PC-9 (cell line): ENCODE measurements around the gene DNASE2. TPM values are rescaled to one million over a fixed set of nuclear protein-coding genes. Genes with fewer than 3 reads are reported as not detected.
A peak's percentile ranks its signal among the peaks of the same experiment; 100 is the strongest.

Experiments used
- BruUV-seq: library from RNA; stranded (reverse); fragments of 400-500 nt; replicated peaks from 2 replicates; lab custom pipeline; 2021; lab: Mats Ljungman, UMichigan
- CTCF ChIA-PET: fragments of 300-600 bp; sonication (Branson Sonifier 250); formaldehyde crosslinking; loops from one replicate; lab custom pipeline; 2022; ENCODE audit warnings: antibody characterized with exemption; lab: Charles Lee
- POLR2A ChIA-PET: fragments of 300-600 bp; sonication (Branson Sonifier 250); formaldehyde crosslinking; loops from one replicate; lab custom pipeline; 2022; ENCODE audit warnings: antibody characterized with exemption; ENCODE audit not compliant: unreplicated experiment; lab: Charles Lee
- DNase-seq, 2 experiments: peaks; one replicate each; pipeline versions ENCODE4 v3.0.0 to v3.0.0-alpha.2; 2015 to 2022; ENCODE audit warnings: mixed read lengths in 1 of 2
- H2AFZ ChIP-seq: fragments of 200-600 bp; sonication (generic); 2 replicates; pipeline ENCODE4 v1.8.1; 2017; ENCODE audit warnings: antibody characterized with exemption
- H3F3A ChIP-seq: fragments of 200-600 bp; sonication (generic); 2 replicates; pipeline ENCODE4 v1.8.1; 2017; ENCODE audit warnings: antibody characterized with exemption, mild to moderate bottlenecking, low read depth; ENCODE audit not compliant: insufficient read depth
- H3K27ac ChIP-seq: fragments of 200-600 bp; sonication (generic); 2 replicates; pipeline ENCODE4 v1.6.1; 2016; ENCODE audit warnings: mixed run types
- H3K27me3 ChIP-seq: fragments of 200-600 bp; sonication (generic); 2 replicates; pipeline ENCODE4 v1.6.1; 2016; ENCODE audit warnings: low read depth, mixed run types; ENCODE audit not compliant: insufficient read depth
- H3K36me3 ChIP-seq: fragments of 200-600 bp; sonication (generic); 2 replicates; pipeline ENCODE4 v1.6.1; 2016; ENCODE audit warnings: low read depth, mixed run types
- H3K4me1 ChIP-seq: fragments of 200-600 bp; sonication (generic); replicated peaks from 2 replicates; pipeline ENCODE4 v1.6.1; 2016; ENCODE audit warnings: mixed run types; ENCODE audit not compliant: insufficient read depth
- H3K4me2 ChIP-seq: fragments of 200-600 bp; sonication (generic); 2 replicates; pipeline ENCODE4 v1.6.1; 2017; ENCODE audit warnings: mixed run types
- H3K4me3 ChIP-seq: fragments of 200-600 bp; sonication (generic); 2 replicates; pipeline ENCODE4 v1.6.1; 2016; ENCODE audit warnings: mixed run types
- H3K79me2 ChIP-seq: fragments of 200-600 bp; sonication (generic); 2 replicates; pipeline ENCODE4 v1.6.1; 2017; ENCODE audit warnings: low read depth, mixed run types
- H3K9me2 ChIP-seq: fragments of 200-600 bp; sonication (generic); 2 replicates; pipeline ENCODE4 v1.8.1; 2017; ENCODE audit warnings: mild to moderate bottlenecking; ENCODE audit not compliant: insufficient read depth
- H3K9me3 ChIP-seq: fragments of 200-600 bp; sonication (generic); 2 replicates; pipeline ENCODE4 v1.8.1; 2016; ENCODE audit warnings: low read depth; ENCODE audit not compliant: insufficient read depth
- H4K20me1 ChIP-seq: fragments of 200-600 bp; sonication (generic); 2 replicates; pipeline ENCODE4 v1.8.1; 2017; ENCODE audit not compliant: insufficient read depth
- CTCF ChIP-seq: fragments of 200-600 bp; sonication (generic); conservative IDR thresholded peaks from 2 replicates; pipeline ENCODE4 v1.6.1; 2017; ENCODE audit warnings: mixed run types, antibody characterized with exemption, mild to moderate bottlenecking, moderate library complexity
- EZH2 ChIP-seq: fragments of 200-600 bp; sonication (generic); IDR thresholded peaks from 2 replicates; pipeline ENCODE4 v1.8.0; 2017; ENCODE audit warnings: antibody characterized with exemption, low read depth
- intact Hi-C: fragments of 100-400 bp; cut with micrococcal nuclease; formaldehyde crosslinking; loops from one replicate; pipeline ENCODE4 v1.10.0; 2022; ENCODE audit not compliant: unreplicated experiment
- total RNA-seq: library from RNA; stranded (reverse); gene quantifications from 2 replicates; pipeline ENCODE4 v1.2.3, GENCODE V29; 2021

DNASE2 gene
- total RNA-seq, 1 experiment from 2014 or later: 68.4 TPM

DNA sequence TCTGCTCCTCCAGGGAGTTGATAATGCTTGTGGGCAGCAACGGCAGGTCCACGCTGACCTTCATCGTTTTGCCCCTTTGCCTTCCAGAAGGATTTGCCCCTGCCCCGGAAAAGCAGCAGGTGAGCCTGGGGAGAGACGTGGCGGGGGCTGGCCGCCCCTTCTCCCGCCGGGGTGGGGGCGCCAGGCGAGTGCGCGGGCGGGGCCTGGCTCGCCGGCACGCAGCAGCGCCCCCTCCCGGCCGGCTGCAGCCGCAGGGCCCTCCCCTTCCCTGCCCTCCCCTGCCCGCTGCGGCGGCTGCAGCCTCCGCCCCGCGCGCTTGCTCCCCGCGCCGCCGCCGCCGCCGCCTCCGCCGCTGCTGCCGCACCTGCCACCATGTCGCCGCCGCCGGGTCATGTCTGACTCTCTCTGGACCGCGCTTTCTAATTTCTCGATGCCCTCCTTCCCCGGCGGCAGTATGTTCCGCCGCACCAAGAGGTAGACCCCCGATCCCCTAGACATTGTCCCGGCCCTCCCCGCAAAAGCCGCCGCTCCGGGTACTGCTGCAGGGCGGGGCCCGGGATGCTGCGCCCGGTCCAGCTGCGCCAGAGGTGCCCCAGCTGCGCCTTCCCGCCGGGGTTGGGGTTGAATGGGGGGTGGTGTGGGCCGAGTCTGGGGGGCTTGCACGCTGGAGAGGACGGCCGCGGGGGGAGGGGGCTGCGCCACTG, 42.9 kb downstream of the DNASE2 start, which contains the start of gene MAST1:
MAST1 (plus strand) TSS at position 334 of the 704 bp plus-strand sequence; CDS start at position 392, 58 bp downstream.
- intact Hi-C loops: no loop called here
- Histone ChIP-seq H2AFZ (peak within 1 kb of the TSS; percentile 81; the same call in 1 of the 2 replicates), H4K20me1 (no peaks in the 10 kb centered on the region), H3K27ac (no peak within 1 kb of the TSS), H3K4me2 (peak within 1 kb of the TSS; percentile 92), H3F3A (peaks cover 50% of the 10 kb centered on the region), H3K4me3 (peak within 1 kb of the TSS; percentile 75), H3K79me2 (no peaks in the 10 kb centered on the region), H3K36me3 (no peaks in the 10 kb centered on the region), H3K9me3 (no peaks in the 10 kb centered on the region), H3K27me3 (peaks cover 5% of the 10 kb centered on the region; the same call in 1 of the 2 replicates), H3K9me2 (no peaks in the 10 kb centered on the region), H3K4me1 (peaks cover 14% of the 10 kb centered on the region)
- peak in 1 of 2 experiments; percentile 65 for DNase-seq
- no peak for TF ChIP-seq EZH2
- TF ChIP-seq CTCF: peak; percentile 58
- CTCF ChIA-PET: no interaction called here
- no TSS peak for BruUV-seq
- POLR2A ChIA-PET: no interaction called here

- CTCF ChIA-PET: interaction anchor here (1.0 kb wide), 2 partner anchors 41 to 44 kb away, joined by 4 to 7 read pairs; no protein-coding TSS in a partner anchor
- DNase-seq: no peak
- H3K36me3 ChIP-seq: no peaks in the 10 kb centered on the region
- H3K4me2 ChIP-seq: no peak overlapping the region
- peaks cover 57% of the 10 kb centered on the region for H3F3A ChIP-seq
- H3K27ac ChIP-seq: no peak overlapping the region
- no peak overlapping the region for H3K4me3 ChIP-seq
- no peak overlapping the region for H2AFZ ChIP-seq
- TF ChIP-seq CTCF (no peak), EZH2 (no peak)
- no TSS peak for BruUV-seq
- H4K20me1 ChIP-seq: no peaks in the 10 kb centered on the region
- no peaks in the 10 kb centered on the region for H3K79me2 ChIP-seq
- no peaks in the 10 kb centered on the region for H3K9me2 ChIP-seq
- H3K9me3 ChIP-seq: no peaks in the 10 kb centered on the region
- POLR2A ChIA-PET: interaction anchor here (0.5 to 0.6 kb wide), 2 partner anchors 43 to 71 kb away, joined by 6 to 20 read pairs; no protein-coding TSS in a partner anchor
- intact Hi-C loops: no loop called here
- peaks cover 8% of the 10 kb centered on the region; the same call in 1 of the 2 replicates for H3K27me3 ChIP-seq
- H3K4me1 ChIP-seq: peaks cover 21% of the 10 kb centered on the region
These were observed 44.0 kb downstream of the DNASE2 start for GRCh38 chr19:12837225-12837624.

DNA sequence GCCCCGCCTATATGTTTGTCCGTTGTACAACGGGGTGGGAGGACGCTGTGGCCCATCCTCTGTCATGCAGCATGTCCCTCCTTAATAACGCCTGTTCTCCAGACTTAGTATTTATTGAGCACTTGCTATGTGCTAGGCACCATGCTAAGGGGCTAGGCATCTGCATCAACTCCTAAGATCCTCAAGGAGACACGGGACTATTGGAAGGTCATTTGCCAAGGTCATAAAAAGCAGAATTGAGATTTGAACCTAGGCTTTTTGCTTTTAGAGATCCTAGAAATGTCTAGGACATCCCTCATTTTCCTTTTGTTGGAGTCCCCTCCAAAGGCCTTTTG, 44.8 kb downstream of the DNASE2 start:
- Histone ChIP-seq H4K20me1 (no peaks in the 10 kb centered on the region), H3K27me3 (peaks cover 15% of the 10 kb centered on the region; the same call in 1 of the 2 replicates), H3F3A (peaks cover 59% of the 10 kb centered on the region), H3K79me2 (no peaks in the 10 kb centered on the region), H3K9me3 (no peaks in the 10 kb centered on the region), H2AFZ (no peak overlapping the region), H3K4me3 (no peak overlapping the region), H3K9me2 (no peaks in the 10 kb centered on the region), H3K27ac (no peak overlapping the region), H3K4me2 (peak overlapping the region; percentile 50; the same call in 1 of the 2 replicates), H3K36me3 (no peaks in the 10 kb centered on the region), H3K4me1 (peaks cover 21% of the 10 kb centered on the region)
- ChIA-PET CTCF (interaction anchor here (1.0 kb wide), 1 partner anchor 43 kb away, joined by 4 read pairs; no protein-coding TSS in a partner anchor), POLR2A (interaction anchor here (0.6 kb wide), 1 partner anchor 70 kb away, joined by 6 read pairs; no protein-coding TSS in a partner anchor)
- intact Hi-C loops: no loop called here
- TF ChIP-seq EZH2: no peak
- no peak for TF ChIP-seq CTCF
- BruUV-seq: no TSS peak
- no peak for DNase-seq
